Measurements from ENCODE around the gene ATG7. TPM values are rescaled to one million over a fixed set of nuclear protein-coding genes. Genes with fewer than 3 reads are reported as not detected.

ATG7 gene
- total RNA-seq, 1 donor from 2014 or later = 53.4 TPM

GRCh38 chr3:11588755-11589154 lies 316.6 kb downstream of the ATG7 start:
- DNase-seq (ENCODE audit: low read depth) = no peak
- no peak for TF ChIP-seq CTCF (IDR thresholded peaks at IDR 0.05; ENCODE audit: insufficient read depth, low read length, severe bottlenecking)
- no peaks in the 10 kb centered on the region for H3K36me3 ChIP-seq (ENCODE audit: control insufficient read depth, insufficient read depth, low read length)
- no peaks in the 10 kb centered on the region for H3K27me3 ChIP-seq (ENCODE audit: control insufficient read depth, insufficient read depth, low read length)
- no peak overlapping the region for H3K4me3 ChIP-seq (ENCODE audit: low read depth, low read length)
- FAIRE-seq = no peak

GRCh38 chr3:11589706-11590105 lies 317.5 kb downstream of the ATG7 start:
- no peaks in the 10 kb centered on the region for H3K27me3 ChIP-seq (ENCODE audit: control insufficient read depth, insufficient read depth, low read length)
- H3K4me3 ChIP-seq (ENCODE audit: low read depth, low read length) = no peak overlapping the region
- no peak for DNase-seq (ENCODE audit: low read depth)
- FAIRE-seq = no peak
- no peaks in the 10 kb centered on the region for H3K36me3 ChIP-seq (ENCODE audit: control insufficient read depth, insufficient read depth, low read length)
- TF ChIP-seq CTCF (IDR thresholded peaks at IDR 0.05; ENCODE audit: insufficient read depth, low read length, severe bottlenecking) = no peak

GRCh38 chr3:11591002-11591355 lies 318.8 kb downstream of the ATG7 start:
- TF ChIP-seq CTCF (IDR thresholded peaks at IDR 0.05; ENCODE audit: insufficient read depth, low read length, severe bottlenecking) = no peak
- Histone ChIP-seq H3K36me3 (ENCODE audit: control insufficient read depth, insufficient read depth, low read length) (no peaks in the 10 kb centered on the region), H3K4me3 (ENCODE audit: low read depth, low read length) (no peak overlapping the region), H3K27me3 (ENCODE audit: control insufficient read depth, insufficient read depth, low read length) (no peaks in the 10 kb centered on the region)
- FAIRE-seq (no peak), DNase-seq (ENCODE audit: low read depth) (no peak)

GRCh38 chr3:11591391-11592282 lies 319.4 kb downstream of the ATG7 start:
- no peak for FAIRE-seq

GRCh38 chr3:11592445-11593298 lies 320.5 kb downstream of the ATG7 start:
- H3K27me3 ChIP-seq (ENCODE audit: control insufficient read depth, insufficient read depth, low read length) = no peaks in the 10 kb centered on the region
- no peak for TF ChIP-seq CTCF (IDR thresholded peaks at IDR 0.05; ENCODE audit: insufficient read depth, low read length, severe bottlenecking)
- no peak for FAIRE-seq
- no peak overlapping the region for H3K4me3 ChIP-seq (ENCODE audit: low read depth, low read length)
- DNase-seq (ENCODE audit: low read depth) = no peak
- no peaks in the 10 kb centered on the region for H3K36me3 ChIP-seq (ENCODE audit: control insufficient read depth, insufficient read depth, low read length)

More at GRCh38 chr3:11591391-11592282, 319.4 kb downstream of the ATG7 start:
- H3K36me3 ChIP-seq (ENCODE audit: control insufficient read depth, insufficient read depth, low read length) = no peaks in the 10 kb centered on the region
- no peak overlapping the region for H3K4me3 ChIP-seq (ENCODE audit: low read depth, low read length)
- no peak for TF ChIP-seq CTCF (IDR thresholded peaks at IDR 0.05; ENCODE audit: insufficient read depth, low read length, severe bottlenecking)
- H3K27me3 ChIP-seq (ENCODE audit: control insufficient read depth, insufficient read depth, low read length) = no peaks in the 10 kb centered on the region
- DNase-seq (ENCODE audit: low read depth) = peak; percentile 44
